IPS-18c (cell line): Measurements from ENCODE around the gene REV1.
"Not testable (repeated sequence)": the region's sequence is repeated elsewhere in the genome, so short reads cannot be mapped to it uniquely, and the experiment has no call there.

Experiments
- H3K4me3 ChIP-seq: 2 replicates; pipeline ENCODE4 v1.7.0; 2013; ENCODE audit warnings: low read depth, mild to moderate bottlenecking, low read length, moderate library complexity; ENCODE audit not compliant: insufficient read depth
- H3K9me3 ChIP-seq: one replicate; pipeline ENCODE4 v1.6.1; 2013; ENCODE audit warnings: mild to moderate bottlenecking, low read length, moderate library complexity; ENCODE audit not compliant: control insufficient read depth, insufficient read depth

Gene REV1

DNA sequence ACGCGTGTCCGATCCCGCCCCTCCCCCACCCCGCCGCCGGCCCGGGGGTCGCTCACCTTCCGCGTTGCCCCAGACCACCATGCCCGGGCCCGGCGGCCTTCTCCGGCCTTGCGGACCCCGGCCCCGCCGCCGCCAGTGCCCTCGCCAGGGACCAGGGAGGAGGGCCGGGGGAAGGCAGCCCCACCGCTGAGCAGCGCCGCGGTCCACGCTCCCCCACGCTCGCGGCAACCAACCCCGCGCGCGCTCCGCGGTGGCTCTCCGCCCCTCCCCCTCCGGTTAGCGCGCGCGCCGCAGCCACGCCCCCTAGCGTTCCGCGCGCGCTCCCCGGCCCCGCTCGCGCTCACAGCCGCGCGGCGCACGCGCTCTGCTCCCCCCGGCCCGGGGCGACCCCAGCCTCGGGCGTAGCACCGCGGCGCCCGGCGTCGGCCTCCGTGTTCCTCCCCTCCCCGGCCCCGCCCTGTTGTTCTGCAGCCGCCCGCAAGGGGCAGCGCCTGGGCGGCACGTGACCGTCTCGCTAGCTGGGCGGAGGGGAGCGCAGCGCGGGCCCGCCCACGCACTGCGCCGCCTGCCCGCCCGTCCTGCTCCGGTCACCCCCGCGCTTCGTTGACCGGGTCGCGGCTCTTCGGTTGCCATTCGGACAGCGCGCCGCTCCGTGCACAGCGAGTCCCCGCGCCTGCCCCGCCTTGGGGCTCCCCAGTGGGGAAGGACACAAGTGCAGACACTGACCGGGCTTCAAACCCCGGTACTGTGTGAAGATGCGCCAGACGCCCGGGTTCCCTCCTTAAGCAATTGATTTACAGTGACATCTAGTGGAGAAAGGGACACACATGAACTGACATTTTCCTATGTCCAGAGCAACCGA, at the start of gene REV1:
Gene REV1 (minus strand): TSS at position 257 of the 862 bp plus-strand sequence. CDS start 25,042 bp downstream, outside the sequence.
- Histone ChIP-seq H3K4me3 (peak within 1 kb of the TSS; percentile 94), H3K9me3 (no peaks in the 10 kb centered on the region)

- H3K9me3 ChIP-seq = no peaks in the 10 kb centered on the region
- H3K4me3 ChIP-seq = no peak overlapping the region
These were observed 48.2 kb upstream of the REV1 start for GRCh38 chr2:99537910-99538485.

GRCh38 chr2:99524056-99524455, 34.2 kb upstream of the REV1 start:
- peaks cover 6% of the 10 kb centered on the region for H3K9me3 ChIP-seq
- no peak overlapping the region for H3K4me3 ChIP-seq

- H3K4me3 ChIP-seq = no peak overlapping the region
- peaks cover 6% of the 10 kb centered on the region for H3K9me3 ChIP-seq
These were observed 32.3 kb upstream of the REV1 start for GRCh38 chr2:99522157-99522556.

DNA sequence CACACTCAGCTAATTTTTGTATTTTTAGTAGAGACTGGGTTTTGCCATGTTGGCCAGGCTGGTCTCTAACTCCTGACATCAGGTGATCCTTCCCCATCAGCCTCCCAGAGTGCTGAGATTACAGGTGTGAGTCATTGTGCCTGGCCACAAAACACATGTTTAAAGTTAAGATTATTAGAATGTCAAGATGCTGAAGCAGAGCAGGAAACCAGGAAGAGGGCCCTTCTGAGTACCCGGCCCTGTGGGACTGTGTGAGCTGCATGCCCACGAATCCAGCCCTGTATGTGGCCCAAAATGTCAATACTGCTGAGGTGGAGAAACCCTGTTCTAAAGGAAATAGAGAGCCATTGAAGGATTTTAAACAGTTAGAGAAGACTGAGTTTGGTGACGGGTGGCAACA, 31.0 kb upstream of the REV1 start:
- H3K4me3 ChIP-seq = no peak overlapping the region

DNA sequence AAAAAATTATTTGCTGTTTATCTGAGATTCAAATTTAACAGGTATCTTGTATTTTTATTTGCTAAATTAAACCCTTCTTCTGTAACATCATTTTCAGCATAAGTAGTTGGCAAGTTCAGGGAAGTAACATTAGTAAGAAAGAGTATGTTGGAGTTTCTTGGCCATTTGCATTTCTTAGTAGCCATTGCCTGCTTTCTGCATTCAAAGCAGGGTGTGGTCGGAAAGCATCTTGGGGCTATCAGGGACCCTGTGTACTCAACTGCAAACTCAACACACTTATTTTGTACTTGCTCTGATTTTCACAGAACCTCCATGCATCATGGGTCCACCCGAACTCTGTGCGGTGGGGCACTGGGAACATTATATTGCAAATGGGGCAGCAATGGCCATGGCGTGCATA, 30.4 kb upstream of the REV1 start:
- Histone ChIP-seq H3K9me3 (peaks cover 6% of the 10 kb centered on the region), H3K4me3 (no peak overlapping the region)

More for the DNA sequence above, 31.0 kb upstream of the REV1 start:
- peaks cover 6% of the 10 kb centered on the region for H3K9me3 ChIP-seq

- no peak overlapping the region for H3K4me3 ChIP-seq
These were observed 24.5 kb upstream of the REV1 start for GRCh38 chr2:99514357-99514756.

GRCh38 chr2:99512181-99512591, 22.4 kb upstream of the REV1 start:
- H3K9me3 ChIP-seq = no peaks in the 10 kb centered on the region
- no peak overlapping the region for H3K4me3 ChIP-seq

More at GRCh38 chr2:99514357-99514756, 24.5 kb upstream of the REV1 start:
- H3K9me3 ChIP-seq = no peaks in the 10 kb centered on the region

- no peak overlapping the region for H3K4me3 ChIP-seq
- no peaks in the 10 kb centered on the region for H3K9me3 ChIP-seq
These were observed 19.6 kb upstream of the REV1 start for GRCh38 chr2:99509387-99509786.

- no peaks in the 10 kb centered on the region for H3K9me3 ChIP-seq
- H3K4me3 ChIP-seq = no peak overlapping the region
These were observed 18.4 kb upstream of the REV1 start for GRCh38 chr2:99507937-99508818.

DNA sequence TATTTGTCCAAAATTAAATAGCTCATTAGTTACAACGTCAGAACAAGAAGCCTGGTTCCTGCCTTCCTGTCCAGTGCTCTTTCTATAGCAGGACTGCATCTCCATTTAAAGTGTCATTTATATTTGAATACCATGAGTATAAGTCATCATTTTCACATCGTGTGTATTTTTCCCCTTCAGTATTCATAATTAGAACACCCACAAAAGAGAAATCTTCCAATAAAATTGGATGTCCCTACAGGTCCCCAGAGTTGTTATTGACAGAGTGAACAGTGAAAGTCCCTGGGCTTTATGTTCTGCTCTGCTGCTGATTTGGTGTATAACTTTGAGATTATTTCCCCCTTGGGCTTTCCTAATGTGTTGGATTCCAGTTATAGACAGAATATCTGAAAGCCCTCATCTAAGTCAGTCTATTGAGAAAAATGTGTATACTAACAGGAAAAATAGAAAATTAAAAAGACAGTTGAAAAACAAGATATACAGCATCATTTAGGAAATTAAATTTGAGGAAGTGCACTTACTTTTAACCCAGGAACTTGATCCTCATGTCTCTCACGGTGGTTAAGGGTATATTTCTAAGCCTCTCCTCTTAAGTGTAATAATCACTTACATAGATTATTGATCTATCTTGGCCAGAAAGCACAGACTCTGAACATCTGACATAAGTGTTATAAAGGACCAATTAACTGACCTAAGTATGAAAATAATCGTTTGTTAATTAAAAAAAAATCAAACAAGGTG, 15.2 kb upstream of the REV1 start:
- no peaks in the 10 kb centered on the region for H3K9me3 ChIP-seq

DNA sequence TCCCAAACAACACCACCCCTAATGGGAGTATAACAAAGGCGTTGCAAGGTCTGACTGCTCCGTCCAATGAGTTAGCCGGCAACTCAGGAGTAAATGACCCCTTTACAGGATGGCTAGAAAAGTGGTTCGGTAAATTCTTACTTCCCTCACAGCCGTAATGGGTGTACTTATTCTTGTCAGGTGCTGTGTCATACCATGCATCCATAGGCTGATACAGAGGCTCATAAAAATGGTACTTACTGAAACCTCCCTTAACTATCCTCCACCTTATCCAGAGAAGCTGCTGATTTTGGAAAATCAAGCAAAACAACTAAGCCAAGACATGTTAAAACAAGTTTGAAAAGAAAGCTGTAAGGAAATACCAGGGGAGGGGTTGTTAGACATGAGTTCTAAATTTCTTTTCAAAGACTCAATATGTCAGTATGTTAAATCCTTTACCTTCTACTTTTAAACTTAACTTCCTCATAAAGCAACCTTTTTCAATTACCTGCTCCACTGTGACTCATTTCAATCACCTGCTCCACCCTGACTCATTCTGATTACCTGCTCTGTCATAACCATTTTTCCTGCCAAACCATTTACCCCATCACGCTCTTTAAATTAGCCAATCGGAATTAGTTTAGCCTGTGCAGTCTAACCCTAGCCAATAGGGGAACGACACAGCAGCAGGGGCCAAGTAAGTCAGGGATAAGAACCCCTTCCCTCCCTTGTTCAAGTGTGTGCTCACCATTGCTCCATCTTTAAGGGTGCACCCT, 14.0 kb upstream of the REV1 start:
- not testable (repeated sequence) for H3K9me3 ChIP-seq, H3K4me3 ChIP-seq

More for the DNA sequence above, 15.2 kb upstream of the REV1 start:
- H3K4me3 ChIP-seq = no peak overlapping the region

- Histone ChIP-seq H3K9me3 (no peaks in the 10 kb centered on the region), H3K4me3 (no peak overlapping the region)
These were observed 6.2 kb upstream of the REV1 start for GRCh38 chr2:99496021-99496420.

DNA sequence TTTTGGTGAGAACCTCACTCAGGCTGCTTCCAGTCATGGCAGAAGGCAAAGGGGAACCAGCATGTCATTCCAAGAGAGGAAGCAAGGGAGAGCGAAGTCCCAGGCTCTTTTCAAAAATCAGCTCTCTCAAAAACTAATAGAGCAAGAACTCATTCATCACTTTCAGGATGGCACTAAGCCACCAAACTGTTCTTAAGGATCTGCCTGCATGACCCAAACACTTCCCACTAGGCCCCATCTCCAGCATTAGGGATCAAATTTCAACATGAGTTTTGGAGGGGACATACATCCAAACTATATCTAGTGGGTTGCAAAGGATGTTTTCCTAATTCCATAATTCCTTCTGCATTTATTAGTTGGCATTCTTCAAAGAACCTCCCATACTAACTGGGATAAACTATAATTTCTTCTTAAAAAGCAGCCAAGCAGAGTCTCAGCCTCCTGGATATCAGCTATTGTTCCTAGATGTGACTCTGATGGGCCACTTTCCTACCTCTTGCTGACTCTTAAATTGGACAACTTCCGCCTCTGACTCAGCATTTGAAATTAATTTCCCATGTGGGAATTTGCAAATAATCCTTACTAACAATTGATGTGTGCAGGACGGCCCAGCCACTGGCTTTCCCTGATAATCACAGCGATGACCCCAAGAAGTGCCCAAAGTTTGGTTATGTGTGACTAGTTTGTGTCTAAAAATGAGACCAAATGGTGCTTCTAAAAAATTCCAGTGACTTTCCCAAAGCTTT, 5.5 kb upstream of the REV1 start:
- no peak overlapping the region for H3K4me3 ChIP-seq
- H3K9me3 ChIP-seq = no peaks in the 10 kb centered on the region

DNA sequence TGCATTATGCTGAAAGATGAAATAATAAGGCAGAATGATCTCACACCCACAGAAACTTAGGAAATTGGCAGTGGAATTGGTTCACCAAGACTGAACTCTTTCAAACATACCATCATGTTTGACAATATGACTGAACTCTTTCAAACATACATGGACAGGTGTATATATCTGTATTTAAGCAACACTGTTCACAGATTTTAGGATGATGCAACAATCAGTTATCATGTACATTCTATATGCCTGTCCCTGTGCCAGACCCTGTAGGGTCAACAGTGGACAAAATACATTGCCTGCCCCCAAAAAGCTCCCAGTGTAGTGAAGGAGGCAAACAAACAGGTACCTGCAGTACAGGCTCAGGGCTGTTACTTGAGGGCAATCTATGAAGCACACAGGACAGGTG, 2.9 kb upstream of the REV1 start:
- H3K9me3 ChIP-seq = no peaks in the 10 kb centered on the region
- H3K4me3 ChIP-seq = no peak overlapping the region
